HG02642 (cell line): ENCODE measurements around the gene LRP1B.
"Not testable (repeated sequence)": the region's sequence is repeated elsewhere in the genome, so short reads cannot be mapped to it uniquely, and the experiment has no call there.

Experiments used
- ATAC-seq: cut with Tn5 transposase; IDR thresholded peaks from one replicate; pipeline ENCODE4 v1.9.1; 2021; ENCODE audit warnings: mild to moderate bottlenecking; ENCODE audit not compliant: unreplicated experiment, poor library complexity

Gene LRP1B

GRCh38 chr2:140359056-140359771 is 1771.6 kb downstream of the LRP1B start:
- ATAC-seq = no peak

GRCh38 chr2:140356697-140357096 is 1774.1 kb downstream of the LRP1B start:
- no peak for ATAC-seq

- no peak for ATAC-seq
Measured at GRCh38 chr2:140355511-140356090, 1775.2 kb downstream of the LRP1B start.

- ATAC-seq = no peak
Measured at GRCh38 chr2:140354544-140354943, 1776.3 kb downstream of the LRP1B start.

GRCh38 chr2:140353541-140353940 is 1777.3 kb downstream of the LRP1B start:
- ATAC-seq = no peak

GRCh38 chr2:140351692-140352091 is 1779.1 kb downstream of the LRP1B start:
- ATAC-seq = no peak

GRCh38 chr2:140349695-140350094 is 1781.1 kb downstream of the LRP1B start:
- ATAC-seq = no peak

GRCh38 chr2:140348826-140349225 is 1782.0 kb downstream of the LRP1B start:
- no peak for ATAC-seq

- no peak for ATAC-seq
Measured at GRCh38 chr2:140344838-140345237, 1786.0 kb downstream of the LRP1B start.

- not testable (repeated sequence) for ATAC-seq
Measured at GRCh38 chr2:140344266-140344665, 1786.5 kb downstream of the LRP1B start.

GRCh38 chr2:140338795-140339194 is 1792.0 kb downstream of the LRP1B start:
- no peak for ATAC-seq

- no peak for ATAC-seq
Measured at GRCh38 chr2:140337061-140337460, 1793.8 kb downstream of the LRP1B start.

- no peak for ATAC-seq
Measured at GRCh38 chr2:140316345-140316744, 1814.5 kb downstream of the LRP1B start.

GRCh38 chr2:140311905-140312304 is 1818.9 kb downstream of the LRP1B start:
- no peak for ATAC-seq

- ATAC-seq = no peak
Measured at GRCh38 chr2:140308706-140309105, 1822.1 kb downstream of the LRP1B start.

- ATAC-seq = no peak
Measured at GRCh38 chr2:140307532-140307931, 1823.3 kb downstream of the LRP1B start.

- no peak for ATAC-seq
Measured at GRCh38 chr2:140295767-140296166, 1835.0 kb downstream of the LRP1B start.

- ATAC-seq = no peak
Measured at GRCh38 chr2:140288726-140289125, 1842.1 kb downstream of the LRP1B start.

GRCh38 chr2:140288213-140288612 is 1842.6 kb downstream of the LRP1B start:
- no peak for ATAC-seq

- ATAC-seq = no peak
Measured at GRCh38 chr2:140286377-140286776, 1844.4 kb downstream of the LRP1B start.

GRCh38 chr2:140277344-140277743 is 1853.5 kb downstream of the LRP1B start:
- ATAC-seq = not testable (repeated sequence)

- no peak for ATAC-seq
Measured at GRCh38 chr2:140276661-140277060, 1854.2 kb downstream of the LRP1B start.
